ENCODE results near the gene GAL3ST1.

Gene GAL3ST1

GRCh38 chr22:30531651-30532608, 42.5 kb downstream of the GAL3ST1 start:
- no peak for DNase-seq

DNA sequence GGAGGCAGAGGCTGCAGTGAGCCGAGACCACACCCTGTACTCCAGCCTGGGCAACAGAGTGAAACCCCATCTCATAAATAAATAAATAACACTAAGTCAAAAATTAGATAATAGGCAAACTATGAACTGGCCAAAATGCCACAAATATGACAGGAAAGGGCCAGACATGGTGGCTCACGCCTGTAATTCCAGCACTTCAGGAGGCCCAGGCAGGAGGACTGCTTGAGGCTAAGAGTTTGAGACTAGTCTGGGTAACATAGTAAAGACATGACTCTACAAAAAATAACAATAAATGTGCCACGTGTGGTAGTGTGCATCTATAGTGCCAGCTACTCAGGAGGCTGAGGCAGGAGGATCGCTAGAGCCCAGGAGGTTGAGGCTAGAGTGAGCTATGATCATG, 47.8 kb downstream of the GAL3ST1 start:
- DNase-seq, result no peak

- DNase-seq, result no peak
Measured at GRCh38 chr22:30523646-30524489, 50.6 kb downstream of the GAL3ST1 start.

DNA sequence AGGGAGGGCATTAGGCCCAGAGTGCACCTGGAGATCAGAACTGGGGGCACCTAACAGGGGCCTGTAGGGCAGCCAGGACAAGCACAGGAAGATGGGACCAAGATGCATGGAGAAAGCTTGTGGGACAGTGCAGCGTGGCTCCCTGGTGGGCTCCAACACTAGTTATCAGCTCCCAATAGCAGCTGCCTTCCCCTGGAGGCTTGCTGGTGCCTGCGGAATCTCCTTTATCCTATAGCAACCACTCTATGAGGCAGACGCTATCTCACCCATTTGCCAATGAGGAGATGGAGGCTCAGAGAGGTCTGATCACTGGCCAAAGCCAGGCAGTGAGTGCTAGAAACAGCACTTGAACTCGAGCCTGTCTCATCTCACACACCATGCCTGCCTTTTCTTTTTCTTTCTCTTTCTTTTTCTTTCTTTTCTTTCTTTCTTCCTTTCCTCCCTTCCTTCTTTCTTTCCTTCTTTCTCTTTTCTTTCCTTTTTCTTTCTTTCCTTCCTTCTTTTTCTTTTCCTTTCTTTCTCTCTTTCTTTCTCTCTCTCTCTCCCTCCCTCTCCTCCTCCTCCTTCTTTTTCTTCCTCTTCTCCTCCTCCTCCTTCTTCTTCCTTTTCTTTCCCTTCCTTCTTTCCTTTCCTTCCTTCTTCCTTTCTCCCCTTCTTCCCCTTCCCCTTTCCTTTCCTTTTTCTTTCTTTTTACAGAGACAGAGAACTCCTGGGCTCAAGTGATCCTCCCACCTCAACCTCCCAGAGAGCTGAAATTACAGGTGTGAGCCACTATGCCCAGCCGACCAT, 52.9 kb downstream of the GAL3ST1 start:
- DNase-seq, result no peak

DNA sequence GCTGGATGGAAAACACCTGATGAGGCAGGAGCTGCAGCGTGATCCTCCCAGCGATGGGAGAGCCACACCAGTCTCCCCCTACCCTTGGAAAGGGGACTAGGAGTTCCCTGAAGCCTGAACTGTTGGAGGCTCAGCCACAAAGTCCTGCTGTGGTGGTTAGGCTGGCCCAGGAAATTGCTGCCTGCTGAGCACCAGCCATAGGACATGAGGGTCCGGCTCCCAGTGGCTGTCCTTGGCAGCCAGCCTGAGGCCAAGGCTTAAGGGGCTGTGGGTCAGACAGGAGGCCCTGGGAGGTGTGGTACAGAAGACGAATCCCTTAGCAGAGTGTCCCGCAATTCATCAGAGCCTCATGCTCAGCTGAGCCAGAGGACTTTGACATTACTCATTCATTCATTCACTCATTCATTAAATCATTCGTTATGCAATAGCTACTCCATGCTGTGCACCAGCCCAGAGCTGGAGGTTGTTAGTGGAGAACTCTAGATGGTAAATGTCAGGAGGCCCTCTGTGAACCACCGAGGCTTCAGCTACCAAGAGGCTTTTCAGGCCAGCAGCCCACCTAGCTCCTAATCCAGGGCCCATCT, 54.5 kb downstream of the GAL3ST1 start:
- DNase-seq, result no peak

GRCh38 chr22:30516731-30517130, 57.7 kb downstream of the GAL3ST1 start:
- no peak for DNase-seq

GRCh38 chr22:30516273-30516672, 58.2 kb downstream of the GAL3ST1 start:
- DNase-seq, result no peak

GRCh38 chr22:30514252-30514651, 60.2 kb downstream of the GAL3ST1 start:
- no peak for DNase-seq

- DNase-seq, result no peak
Measured at GRCh38 chr22:30513462-30513861, 61.0 kb downstream of the GAL3ST1 start.

DNA sequence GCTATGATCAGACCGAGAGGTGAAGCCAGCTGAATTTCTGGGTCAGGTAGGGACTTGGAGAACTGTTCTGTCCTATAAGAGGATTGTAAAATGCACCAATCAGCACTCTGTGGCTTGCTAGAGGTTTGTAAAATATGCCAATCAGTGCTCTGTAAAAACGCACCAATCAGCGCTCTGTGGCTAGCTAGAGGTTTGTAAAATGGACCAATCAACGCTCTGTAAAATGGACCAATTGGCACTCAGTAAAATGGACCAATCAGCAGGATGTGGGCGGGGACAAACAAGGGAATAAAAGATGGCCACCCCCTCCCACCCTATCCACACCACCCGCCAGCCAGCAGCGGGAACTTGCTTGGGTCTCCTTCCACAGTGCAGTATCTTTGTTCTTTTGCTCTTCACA, 62.6 kb downstream of the GAL3ST1 start:
- no peak for DNase-seq

DNA sequence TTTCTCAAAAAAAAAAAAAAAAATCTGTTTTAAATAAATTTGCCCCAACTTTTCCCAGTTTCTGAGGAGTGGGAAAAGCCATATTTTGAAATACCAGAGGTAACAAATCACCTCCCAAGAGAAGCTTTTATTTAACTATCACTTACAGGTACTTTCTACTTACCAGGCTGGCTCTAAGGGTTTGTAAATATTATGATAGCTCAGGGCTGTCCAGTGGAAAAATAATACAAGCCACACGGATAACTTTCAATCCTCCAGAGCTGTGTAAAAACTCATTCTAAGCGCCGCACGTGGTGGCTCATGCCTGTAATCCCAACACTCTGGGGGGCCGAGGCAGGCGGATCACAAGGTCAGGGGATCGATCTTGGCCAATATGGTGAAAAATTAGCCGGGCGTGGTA, 63.4 kb downstream of the GAL3ST1 start:
- no peak for DNase-seq

DNA sequence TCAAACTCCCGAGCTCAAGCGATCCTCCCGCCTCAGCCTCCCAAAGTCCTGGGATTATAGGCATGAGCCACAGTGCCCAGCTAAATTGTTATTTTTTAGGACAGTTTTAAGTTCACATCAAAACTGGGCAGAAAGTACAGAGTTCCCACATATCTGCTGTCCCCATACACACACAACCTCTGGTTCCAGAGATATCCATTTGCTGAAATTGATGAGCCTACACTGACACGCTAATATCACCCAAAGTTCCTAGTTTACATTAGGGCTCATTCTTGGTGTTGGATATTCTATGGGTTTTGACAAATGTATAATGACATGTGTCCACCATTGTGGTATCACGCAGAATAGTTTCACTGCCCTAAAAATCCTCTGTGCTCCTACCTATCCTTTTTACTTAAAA, 66.2 kb downstream of the GAL3ST1 start:
- DNase-seq, result no peak

GRCh38 chr22:30507670-30508069, 66.8 kb downstream of the GAL3ST1 start:
- no peak for DNase-seq

DNA sequence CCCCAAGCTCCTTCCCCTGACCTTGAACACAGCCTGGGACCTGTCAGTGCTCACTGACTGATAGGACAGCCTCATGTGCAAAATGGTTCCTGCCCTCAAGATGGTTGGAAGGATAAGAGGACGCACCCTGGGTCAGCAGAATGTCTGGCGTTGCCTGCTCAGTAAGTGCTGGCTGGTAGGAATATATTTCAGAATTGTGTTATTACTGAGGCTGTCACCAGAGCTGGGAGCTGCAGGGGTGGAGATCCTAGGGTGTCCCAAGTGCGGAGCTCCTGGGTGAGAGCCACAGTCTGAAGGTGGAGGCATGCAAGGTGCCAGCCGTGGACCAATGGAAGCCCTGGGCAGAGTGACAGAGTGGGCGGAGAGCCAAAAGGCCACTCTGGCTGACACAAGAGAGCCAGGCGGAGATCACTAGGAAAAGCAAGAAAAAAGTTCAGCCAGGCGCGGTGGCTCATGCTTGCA, 67.9 kb downstream of the GAL3ST1 start:
- no peak for DNase-seq
